Skin epidermis (tissue), 12 donors: ENCODE results near the gene SORCS1.

Experiments used
- H3K27ac ChIP-seq, 21 experiments: fragments of 200-600 bp; sonication (generic) in 11 of 21; one replicate each; pipeline ENCODE4 v1.5.0; 2020; ENCODE audit warnings: mild to moderate bottlenecking in 3 of 21, inconsistent platforms in 2 of 21, moderate library complexity in 2 of 21
- H3K4me3 ChIP-seq, 7 experiments: fragments of 200-600 bp; sonication (generic) in 2 of 7; one replicate each; pipeline ENCODE4 v1.5.0; 2020; ENCODE audit warnings: inconsistent platforms in 2 of 7, mild to moderate bottlenecking in 2 of 7, moderate library complexity in 1 of 7

Gene SORCS1

DNA sequence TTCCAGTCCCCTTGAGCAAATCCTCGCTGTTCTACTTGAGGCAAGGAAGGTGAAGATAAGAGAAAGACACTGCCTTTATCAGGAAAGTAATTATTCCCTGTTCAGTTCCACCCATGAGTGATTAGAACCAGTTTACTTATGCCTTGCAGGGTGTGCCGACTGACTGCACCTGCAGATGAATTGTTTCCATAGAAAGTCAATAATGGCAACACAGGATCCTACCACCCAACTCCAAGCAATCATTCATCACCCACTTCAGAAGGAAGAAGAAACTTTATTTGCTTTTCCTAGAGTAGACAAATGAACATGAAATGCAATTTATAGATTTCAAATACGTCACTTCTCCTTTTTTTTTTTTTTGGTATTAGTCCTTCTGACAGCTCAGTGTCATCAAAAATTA is 383.9 kb downstream of the SORCS1 start:
- Histone ChIP-seq H3K27ac (no peak overlapping the region), H3K4me3 (no peak overlapping the region)

DNA sequence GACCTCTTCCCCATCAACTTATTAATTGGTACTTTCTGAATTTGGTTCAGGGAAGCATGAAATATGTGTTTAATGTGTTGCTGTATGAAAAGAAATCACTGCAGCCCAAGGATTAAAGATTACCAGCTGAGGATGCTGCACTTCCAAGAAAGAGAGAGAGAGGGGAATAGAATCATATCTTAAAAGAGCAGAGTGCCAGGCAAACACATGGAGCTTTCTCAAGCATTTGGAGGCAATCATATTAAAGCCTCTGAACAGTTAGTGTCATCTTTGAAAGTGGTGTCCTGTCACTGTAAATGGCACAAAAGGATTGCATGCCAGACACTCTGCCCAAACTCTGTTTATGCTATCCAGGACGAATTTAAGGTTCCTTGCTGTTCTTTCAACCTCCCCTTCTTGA is 386.7 kb downstream of the SORCS1 start:
- H3K27ac ChIP-seq = no peak overlapping the region
- H3K4me3 ChIP-seq = no peak overlapping the region

DNA sequence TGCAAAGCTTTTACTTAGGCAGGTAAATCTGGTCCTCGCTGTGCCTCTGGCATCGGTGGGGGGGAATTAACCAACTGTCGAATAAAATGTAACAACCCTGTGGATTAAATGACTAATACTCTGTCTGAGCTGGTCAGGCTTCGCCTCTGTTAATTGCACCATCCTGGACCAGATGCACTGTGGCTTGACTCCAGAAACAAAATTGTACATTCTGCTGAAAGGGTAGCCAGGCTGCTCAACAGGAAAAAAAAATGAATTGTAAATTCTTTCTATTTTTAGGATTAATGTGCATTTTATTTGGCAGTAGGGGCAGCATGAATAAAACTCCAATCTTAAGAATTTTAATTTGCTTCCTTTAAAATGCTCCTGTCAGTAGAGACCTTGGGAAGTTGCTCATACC is 389.4 kb downstream of the SORCS1 start:
- no peak overlapping the region for H3K27ac ChIP-seq
- H3K4me3 ChIP-seq = no peak overlapping the region

DNA sequence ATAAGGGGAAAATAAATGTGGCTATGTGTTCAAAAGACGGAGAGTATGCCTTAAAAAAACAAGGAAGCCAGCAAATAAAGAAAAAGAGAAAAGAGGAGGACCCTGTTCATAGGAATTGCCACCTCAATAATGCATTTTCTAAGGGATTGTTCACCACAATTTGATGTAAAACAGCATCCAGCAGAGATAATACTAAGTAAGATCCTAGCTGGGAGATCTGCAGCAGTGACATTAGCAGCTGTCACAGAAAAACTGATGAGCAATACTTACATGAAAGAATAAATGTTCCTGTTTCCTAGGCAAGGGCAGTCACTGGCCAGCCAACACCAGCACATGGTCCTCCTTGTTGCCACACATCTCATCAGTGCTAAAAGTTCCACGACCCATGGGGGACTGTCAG is 391.5 kb downstream of the SORCS1 start:
- Histone ChIP-seq H3K27ac (no peak overlapping the region), H3K4me3 (no peak overlapping the region)

DNA sequence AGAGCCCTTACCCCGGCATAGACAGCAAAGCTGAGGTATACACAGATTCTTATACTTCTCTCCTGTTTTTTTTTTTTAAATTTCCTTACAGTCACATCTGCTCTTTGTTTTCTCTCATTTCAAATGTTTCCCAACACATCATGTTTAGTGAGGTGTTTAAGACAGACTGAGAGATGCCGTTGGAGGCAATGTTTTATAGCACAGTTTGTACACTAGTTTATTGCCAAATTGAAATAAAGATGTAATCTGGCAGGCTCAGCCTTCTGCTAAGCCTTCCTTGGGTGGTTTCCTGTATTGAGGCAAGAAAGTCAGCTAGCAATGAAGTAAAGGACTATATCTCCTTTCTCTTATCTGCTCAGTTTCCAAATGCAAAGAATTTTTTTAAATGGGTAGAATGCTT is 393.4 kb downstream of the SORCS1 start:
- Histone ChIP-seq H3K4me3 (no peak overlapping the region), H3K27ac (no peak overlapping the region)

DNA sequence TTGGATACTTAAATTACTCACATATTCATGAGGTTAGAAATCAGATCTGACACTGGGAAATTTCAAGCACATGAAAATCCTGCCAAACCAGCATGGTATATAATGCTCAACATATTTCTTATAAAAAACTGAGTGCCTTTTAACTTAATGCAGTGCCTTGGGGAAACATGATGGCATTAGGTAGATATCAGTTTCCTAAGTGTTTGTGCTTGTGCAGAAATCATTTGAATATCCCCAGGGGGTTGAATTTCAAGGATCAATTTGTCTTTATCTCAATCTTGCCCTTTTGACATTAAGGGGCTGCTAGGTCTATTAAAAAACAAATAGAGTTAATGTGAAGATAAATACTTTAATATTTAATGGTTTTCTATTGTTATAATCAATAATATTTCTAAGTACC is 396.3 kb downstream of the SORCS1 start:
- Histone ChIP-seq H3K27ac (no peak overlapping the region), H3K4me3 (no peak overlapping the region)

DNA sequence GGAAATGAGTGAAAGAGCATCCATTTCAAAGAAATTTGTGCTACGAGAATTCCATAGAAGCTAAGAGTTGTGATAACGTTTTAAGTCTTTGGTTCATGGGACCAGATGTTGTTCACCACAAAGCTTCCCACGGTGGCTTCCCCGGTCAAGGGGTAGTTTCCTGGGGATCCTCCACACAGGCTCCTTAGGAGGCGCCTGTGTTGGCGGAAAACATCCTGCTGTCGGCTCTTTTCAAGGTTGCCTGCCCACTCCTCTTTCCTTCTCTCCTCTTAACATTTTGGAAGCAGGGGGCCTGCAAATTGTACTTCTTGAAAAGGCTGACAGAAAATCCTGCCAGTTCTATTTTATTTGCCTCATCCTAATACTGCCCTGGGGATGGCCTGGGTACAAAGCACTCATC is 398.6 kb downstream of the SORCS1 start:
- Histone ChIP-seq H3K27ac (no peak overlapping the region), H3K4me3 (no peak overlapping the region)

DNA sequence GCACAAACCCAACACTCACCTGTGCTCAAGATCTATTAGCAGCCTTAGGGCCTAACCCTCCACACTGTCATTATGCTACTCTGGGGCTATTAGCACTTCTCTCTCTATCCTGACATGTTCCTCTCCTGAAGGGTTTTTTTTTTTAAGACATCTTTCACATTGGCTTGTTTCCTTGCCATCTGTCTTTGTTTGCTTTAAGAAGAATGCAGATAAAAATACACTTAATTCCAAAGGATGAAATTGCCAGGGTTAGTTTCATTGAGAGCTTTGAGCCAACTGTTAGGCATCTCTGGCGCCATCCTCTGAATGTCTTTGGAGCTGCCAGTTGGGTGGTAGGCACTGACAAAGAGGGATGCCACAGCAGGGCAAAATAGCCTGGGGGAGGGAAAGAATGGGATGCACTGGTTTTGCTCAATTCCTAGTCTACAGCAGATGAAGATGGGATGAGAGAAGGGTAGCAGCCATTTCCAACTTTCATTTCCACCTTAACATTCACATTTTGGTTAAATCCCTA is 399.2 kb downstream of the SORCS1 start:
- no peak overlapping the region for H3K4me3 ChIP-seq
- no peak overlapping the region for H3K27ac ChIP-seq

DNA sequence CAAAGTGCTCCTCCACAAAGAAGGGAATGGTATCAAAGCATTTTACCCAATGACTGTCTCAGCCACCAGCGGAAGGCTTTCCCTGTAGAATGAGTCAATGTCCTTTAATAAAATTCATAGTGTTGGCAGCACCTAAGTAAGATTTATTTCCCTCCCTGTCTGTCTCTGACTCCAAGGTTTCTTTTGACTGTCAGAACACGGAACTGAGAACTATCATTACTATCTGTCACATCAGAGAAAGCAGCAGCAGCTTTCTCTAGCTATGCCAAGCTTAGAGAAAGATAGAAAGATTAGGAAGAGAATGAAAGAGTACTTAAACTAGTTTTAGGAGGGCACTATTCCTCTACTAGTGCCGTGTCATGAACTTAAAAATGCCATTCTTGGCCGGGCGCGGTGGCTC is 400.1 kb downstream of the SORCS1 start:
- Histone ChIP-seq H3K4me3 (no peak overlapping the region), H3K27ac (no peak overlapping the region)

DNA sequence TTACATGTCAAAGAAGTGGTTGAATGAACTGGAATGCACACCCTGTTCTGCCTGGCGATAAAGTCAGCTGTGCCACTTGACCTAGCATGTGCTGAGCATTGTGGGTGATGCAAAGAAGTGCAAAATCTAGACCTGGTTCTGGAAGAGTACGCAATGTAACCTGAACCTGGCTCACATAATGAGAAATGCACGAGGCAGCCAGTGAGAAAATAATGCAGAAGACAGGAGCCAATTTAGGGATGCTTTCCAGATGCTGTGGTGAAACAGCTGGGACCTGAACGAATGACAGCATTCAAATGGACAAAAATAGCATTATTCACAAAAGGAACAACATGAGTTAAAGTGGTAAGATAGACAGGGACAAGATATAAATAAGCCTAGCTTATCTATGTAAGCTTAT is 402.6 kb downstream of the SORCS1 start:
- Histone ChIP-seq H3K4me3 (no peak overlapping the region), H3K27ac (no peak overlapping the region)

DNA sequence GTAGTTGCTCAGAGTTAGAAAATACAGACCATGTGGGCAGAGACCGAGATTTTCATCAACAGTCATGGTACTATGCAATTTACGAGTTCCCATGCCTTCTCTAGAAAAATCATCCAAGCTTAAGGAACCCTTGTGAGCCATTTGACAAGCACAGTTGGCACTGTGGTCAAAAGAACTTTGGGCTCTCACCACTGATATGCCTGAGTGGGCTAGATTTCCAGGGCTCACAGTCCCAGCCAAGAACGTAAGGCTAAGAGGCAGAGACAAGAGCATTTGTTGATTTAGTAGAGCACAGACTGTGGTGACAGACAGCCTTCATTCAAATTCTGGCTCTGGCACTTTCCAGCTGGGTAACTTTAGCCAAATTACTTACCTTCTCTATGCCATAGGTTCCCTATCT is 407.0 kb downstream of the SORCS1 start:
- Histone ChIP-seq H3K4me3 (no peak overlapping the region), H3K27ac (no peak overlapping the region)

DNA sequence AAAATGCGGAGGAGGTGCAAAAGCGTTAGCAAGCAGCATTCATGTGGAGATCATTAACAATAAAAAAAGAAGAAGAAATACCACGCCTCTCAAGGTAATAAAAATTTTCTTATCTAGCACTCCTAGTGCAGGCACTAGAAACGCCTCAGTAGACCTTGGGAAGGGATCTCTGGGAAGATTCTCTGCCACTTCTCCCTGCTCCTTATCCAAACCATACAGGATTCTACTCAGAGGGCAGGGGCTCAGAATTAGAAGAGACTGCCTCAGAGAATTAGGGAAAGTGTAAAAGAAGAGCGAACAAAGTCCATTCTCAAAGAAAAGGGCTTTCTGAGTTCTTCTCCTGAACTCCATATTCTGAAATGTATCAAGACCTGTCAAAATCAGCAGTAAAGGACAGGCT is 413.4 kb downstream of the SORCS1 start:
- H3K4me3 ChIP-seq = no peak overlapping the region
- no peak overlapping the region for H3K27ac ChIP-seq

DNA sequence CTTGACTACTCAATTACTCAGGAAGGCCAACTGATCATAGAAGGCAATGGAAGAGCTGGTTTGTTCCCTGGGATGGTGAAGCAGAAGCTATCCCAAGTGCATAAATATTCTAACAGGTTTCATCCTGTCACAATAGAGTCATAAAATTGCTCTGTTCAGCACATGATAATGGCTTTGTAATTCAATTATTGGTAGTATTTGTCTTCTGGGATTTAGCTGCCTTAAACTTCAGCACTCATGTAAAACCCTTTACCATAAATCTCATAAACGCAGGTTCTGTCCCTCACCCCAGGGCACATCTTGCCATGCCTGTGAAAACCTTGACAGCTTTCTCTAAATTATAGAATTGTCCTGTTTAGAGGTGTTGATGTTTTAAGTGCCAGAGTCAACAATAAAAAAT is 417.6 kb downstream of the SORCS1 start:
- Histone ChIP-seq H3K27ac (no peak overlapping the region), H3K4me3 (no peak overlapping the region)

DNA sequence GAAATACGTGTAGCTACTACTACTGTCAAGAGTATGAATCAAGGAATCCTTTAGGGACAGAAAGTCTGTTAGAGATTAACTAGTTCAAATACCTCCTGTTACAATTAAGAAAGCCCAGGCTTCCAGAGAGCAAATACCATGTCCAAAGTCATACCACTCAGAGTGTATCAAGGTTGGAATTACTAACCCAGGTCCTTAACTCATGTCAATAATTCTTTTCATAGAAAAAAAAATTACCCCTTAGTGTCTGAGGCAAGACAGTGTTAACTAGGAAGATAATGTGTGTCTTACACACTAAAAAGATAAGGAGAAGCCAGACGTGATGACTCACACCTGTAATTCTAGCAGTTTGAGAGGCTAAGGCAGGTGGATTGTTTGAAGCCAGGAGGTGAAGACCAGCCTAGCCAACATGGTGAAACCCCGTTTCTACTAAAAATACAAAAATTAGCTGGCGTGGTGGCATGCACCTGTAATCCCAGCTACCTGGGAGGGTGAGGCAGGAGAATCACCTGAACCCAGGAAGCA is 423.4 kb downstream of the SORCS1 start:
- no peak overlapping the region for H3K4me3 ChIP-seq
- H3K27ac ChIP-seq = no peak overlapping the region

DNA sequence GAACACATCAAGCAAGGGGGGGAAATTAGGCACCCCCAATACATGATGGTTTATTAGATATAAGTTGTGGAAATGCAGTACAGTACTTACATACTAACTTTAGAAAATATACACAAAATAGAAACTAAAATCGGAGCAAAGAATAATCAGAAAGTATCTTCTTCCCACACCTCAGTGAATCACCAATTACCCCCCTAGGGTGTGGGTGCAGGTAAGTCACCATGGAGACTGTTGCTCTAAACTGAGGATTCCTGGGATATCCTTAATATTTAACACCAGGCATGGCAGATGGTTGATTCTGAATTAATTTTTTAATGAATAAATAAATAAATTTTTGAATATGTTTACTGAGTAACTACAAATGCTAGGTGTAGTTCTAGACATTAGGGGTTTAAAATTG is 424.4 kb downstream of the SORCS1 start:
- Histone ChIP-seq H3K4me3 (no peak overlapping the region), H3K27ac (no peak overlapping the region)

DNA sequence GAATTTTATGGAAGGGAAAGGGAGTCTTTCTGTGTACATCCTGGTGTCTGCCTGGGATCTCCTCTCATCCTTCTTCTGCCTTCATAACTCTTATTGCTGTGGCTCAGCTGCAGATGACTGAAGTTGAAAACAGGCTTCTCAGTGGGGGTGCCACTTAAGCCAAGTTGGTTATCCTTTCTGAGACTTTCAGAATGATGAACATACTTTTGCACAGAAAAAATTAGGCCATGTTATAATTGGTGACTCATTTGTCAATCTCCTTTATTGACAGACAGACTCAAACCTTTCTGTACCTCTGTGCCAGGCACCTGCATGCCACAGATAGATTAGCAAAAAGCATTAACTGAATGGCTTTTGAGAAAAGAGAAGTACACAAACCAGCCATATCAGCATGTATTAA is 430.3 kb downstream of the SORCS1 start:
- Histone ChIP-seq H3K4me3 (no peak overlapping the region), H3K27ac (no peak overlapping the region)

DNA sequence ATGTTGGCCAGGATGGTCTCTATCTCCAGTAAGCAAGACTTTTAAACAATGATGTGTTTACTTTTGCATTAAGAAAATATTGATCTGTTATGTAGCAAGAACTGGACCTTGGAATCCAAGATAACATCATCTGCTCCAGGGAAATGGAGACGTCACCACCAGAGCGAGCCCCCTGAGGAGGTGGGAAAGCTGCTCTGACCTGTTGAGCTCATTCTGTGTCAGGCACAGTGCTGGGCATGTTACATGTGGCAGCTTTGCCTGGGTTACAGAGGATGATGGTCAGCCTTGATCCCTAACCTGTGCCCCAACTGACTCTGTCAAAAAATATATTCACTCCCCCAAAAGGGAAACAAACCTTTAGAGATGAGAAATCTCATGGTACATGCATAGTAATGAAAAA is 436.3 kb downstream of the SORCS1 start:
- Histone ChIP-seq H3K27ac (no peak overlapping the region), H3K4me3 (no peak overlapping the region)

DNA sequence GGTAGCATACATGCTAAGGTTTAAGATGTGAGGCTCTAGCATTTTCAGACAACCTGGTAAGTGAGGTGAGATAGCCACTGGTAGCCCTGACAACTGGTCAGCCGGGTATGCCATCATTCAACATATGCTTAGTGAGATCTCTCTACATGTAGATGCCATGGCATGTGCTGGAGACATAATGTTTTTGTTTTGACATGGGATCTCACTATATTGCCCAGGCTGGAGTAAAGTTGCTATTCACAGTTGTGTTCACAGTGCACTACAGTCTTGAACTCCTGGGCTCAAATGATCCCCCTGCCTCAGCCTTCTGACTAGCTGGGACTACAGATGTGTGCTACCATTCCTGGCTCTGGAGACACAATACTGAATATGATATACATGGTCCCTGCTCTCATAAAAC is 437.3 kb downstream of the SORCS1 start:
- Histone ChIP-seq H3K4me3 (no peak overlapping the region), H3K27ac (no peak overlapping the region)

DNA sequence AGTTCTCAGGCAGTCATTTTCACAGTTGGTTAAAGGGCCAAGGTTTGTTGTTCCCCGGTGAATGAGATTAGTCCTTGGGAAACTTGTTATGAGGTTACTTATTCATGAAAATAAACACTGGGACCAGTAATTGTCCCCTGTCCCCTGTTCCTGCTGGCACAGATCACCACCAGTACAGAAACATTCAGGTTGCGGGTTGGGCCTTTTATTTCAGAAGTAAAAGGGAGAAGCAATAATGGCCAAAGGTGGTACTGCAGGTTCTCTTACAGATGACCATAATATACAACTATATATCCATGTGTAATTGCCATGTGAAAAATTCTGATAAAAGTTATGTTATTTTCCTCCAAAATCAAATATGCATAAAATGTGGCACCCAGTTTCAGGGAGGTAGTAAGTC is 442.0 kb downstream of the SORCS1 start:
- Histone ChIP-seq H3K4me3 (no peak overlapping the region), H3K27ac (no peak overlapping the region)

DNA sequence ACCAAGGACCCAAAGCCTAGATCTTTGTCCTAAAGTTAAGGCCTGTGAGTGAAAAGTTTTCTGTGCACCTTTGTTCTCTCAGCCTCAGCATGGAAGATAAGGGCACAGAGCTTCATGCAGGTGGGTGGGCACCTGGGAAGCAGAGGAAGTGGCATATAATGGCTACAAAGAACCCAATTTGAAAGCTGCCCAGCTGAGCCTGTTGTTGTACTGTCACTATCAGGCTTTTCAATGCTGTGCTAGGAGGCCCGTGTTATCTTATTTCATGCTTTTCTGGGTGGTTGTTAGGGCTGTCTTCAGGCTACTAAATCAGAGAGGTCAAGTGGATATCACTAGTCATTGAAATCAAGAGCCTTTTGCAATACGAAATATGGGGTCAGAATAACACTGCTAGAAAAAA is 443.8 kb downstream of the SORCS1 start:
- Histone ChIP-seq H3K4me3 (no peak overlapping the region), H3K27ac (no peak overlapping the region)

DNA sequence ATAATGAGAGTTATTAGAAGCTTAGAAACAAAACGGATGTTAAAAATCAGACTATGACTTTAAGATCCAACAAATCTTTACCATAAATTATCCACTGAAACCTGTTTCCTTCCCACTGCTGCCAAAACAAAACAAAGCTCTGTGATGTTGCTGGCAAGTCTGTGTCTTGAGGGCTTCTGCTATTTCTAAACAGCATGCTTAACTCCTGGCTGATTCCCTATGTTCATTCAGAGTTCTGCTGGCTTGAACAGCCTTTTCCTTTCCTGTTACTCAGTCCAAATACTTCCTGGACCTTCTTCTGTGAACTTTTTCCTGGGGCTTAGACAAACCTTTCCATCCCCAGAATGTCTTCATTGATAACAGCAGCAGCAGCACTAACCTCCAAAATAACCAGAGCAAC is 448.1 kb downstream of the SORCS1 start:
- no peak overlapping the region for H3K4me3 ChIP-seq
- H3K27ac ChIP-seq = no peak overlapping the region

DNA sequence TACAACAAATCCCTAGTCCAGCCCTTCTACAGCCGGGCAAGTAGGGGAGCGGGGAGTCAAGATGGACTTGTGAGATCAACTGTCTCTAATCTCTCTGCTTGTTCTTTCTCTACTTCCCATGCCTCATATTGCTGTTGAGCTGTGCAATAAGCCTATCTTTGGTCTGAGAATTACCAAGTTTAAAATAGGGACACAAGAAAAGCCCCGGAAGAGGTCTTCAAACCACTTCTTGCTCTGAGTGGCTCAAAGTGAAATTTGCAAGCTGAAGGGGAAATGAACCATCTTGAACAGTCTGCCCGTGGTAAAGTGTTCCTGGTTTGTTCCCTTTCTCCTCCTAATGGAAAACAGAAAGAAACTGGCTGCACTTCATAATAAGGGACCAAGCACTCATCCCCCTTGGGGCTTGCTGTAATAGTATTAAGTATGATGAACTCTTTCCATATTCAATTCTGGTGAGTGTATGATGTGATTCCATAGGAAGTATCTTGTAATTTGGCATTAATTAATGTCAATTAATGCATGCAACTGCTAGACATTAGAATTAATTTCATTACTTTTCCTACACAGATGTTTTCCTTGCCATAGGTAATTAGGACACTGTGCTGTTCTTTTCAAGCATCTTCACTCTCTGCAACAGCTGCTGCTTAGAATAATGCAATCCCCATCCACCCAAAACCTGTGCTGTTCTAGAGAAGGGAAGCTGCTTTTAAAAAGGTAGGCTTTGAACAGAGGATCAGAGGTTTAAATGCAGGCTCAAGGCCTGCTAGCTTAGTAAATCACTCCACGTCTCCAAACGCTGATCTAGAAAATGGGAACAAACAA is 449.6 kb downstream of the SORCS1 start:
- Histone ChIP-seq H3K27ac (no peak overlapping the region), H3K4me3 (no peak overlapping the region)
